ENCODE data around the gene AFAP1L2. TPM values are rescaled to one million over a fixed set of nuclear protein-coding genes. Genes with fewer than 3 reads are reported as not detected.
"Not testable (repeated sequence)": the region's sequence is repeated elsewhere in the genome, so short reads cannot be mapped to it uniquely, and the experiment has no call there.

AFAP1L2 gene
- total RNA-seq, 1 experiment from 2014 or later, result 0.10 TPM

DNA sequence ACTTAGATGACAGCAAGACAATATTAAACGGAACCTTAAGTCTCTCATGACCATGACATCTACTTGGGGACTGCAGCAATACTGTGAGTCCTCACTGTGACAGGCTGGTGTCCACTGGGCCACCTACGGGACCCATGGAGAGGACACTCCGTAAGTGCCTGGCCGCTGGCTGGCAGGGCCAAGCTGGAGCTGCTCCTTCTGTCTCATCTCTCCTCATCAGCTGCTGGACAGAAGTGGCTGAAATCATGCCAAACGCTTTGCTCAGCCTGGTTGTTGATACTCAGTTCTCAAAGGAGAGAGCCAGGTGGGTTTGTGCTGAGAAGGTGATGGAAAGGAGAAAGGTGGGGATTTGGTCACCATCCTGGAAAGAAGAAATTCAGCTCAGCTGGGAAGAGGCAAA lies 33.3 kb downstream of the AFAP1L2 start:
- in situ Hi-C loops (cut with HindIII; ENCODE audit: low sequenced_read_pairs), result no loop called here

GRCh38 chr10:114370199-114370598 lies 34.1 kb downstream of the AFAP1L2 start:
- in situ Hi-C loops (cut with HindIII; ENCODE audit: low sequenced_read_pairs), result no loop called here
- no peak for DNase-seq (ENCODE audit: low spot score)

More for the DNA sequence above, 33.3 kb downstream of the AFAP1L2 start:
- no peak for DNase-seq (ENCODE audit: low spot score)

DNA sequence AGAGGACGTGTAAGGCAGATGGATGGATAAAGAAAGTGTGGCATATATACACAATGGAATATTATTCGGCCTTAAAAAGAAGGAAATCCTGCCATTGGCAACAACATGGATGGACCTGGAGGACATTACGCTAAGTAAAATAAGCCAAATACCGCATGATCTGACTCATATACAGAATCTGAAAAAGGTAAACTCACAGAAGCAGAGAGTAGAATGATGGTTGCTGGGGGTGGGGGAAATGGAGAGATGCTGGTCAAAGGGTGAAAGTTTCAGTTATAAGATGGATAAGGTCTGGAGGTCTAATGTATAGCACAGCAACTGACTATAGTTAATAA lies 36.3 kb downstream of the AFAP1L2 start:
- in situ Hi-C loops (cut with HindIII; ENCODE audit: low sequenced_read_pairs), result no loop called here
- no peak for DNase-seq (ENCODE audit: low spot score)

- no peak for DNase-seq (ENCODE audit: low spot score)
- in situ Hi-C loops (cut with HindIII; ENCODE audit: low sequenced_read_pairs), result no loop called here
Observed at GRCh38 chr10:114367351-114368056, 36.8 kb downstream of the AFAP1L2 start.

DNA sequence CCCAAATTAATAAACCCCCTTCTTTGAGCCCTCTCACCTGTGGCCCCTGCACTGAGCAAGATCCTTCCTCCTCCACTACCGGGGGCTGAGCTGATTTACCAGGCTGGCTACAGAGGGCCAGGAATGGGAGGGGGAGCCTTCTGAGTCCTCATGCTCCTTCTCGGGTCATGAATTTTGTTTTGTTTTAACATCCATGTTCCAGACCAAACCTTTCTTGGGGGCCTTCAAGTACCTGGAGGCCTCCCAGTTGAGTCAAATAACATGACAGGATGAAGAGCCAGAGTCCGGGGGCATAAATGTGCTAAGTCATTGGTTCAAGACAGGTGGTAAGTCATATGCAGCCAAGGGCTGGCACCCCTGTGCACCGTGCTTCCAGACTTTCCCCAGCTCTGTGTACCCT lies 39.6 kb downstream of the AFAP1L2 start:
- DNase-seq (ENCODE audit: low spot score), result no peak
- in situ Hi-C loops (cut with HindIII; ENCODE audit: low sequenced_read_pairs), result no loop called here

GRCh38 chr10:114363745-114364454 lies 40.4 kb downstream of the AFAP1L2 start:
- in situ Hi-C loops (cut with HindIII; ENCODE audit: low sequenced_read_pairs), result no loop called here
- no peak for DNase-seq (ENCODE audit: low spot score)

DNA sequence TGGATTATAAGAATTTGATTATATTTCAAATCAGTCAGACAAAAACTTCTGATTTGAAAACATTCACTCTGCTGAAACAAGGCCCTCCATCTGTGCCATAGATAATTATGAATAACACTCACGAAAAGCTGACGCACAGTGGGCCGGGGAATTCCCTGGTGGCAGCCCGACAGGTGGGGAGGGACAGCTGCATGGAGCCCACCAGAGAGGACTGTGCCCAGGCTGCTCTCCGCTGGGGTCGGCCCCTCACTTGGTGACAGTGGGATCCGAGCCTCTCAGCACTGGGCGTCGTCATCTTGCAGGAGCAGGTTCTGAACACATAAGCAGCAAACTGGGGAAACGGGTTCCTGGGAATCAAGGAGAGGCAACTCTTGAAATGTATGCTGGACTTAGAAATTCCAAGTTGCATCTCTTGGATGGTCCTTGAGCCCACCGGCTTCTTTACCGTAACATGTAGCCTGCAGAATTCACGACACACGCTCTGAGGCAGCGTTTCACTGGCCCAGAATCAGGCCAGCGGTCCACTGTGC lies 41.4 kb downstream of the AFAP1L2 start:
- in situ Hi-C loops (cut with HindIII; ENCODE audit: low sequenced_read_pairs), result no loop called here
- no peak for DNase-seq (ENCODE audit: low spot score)

- DNase-seq (ENCODE audit: low spot score), result peak; percentile 89
- in situ Hi-C loops (cut with HindIII; ENCODE audit: low sequenced_read_pairs), result no loop called here
Observed at GRCh38 chr10:114359953-114360345, 44.4 kb downstream of the AFAP1L2 start.

- in situ Hi-C loops (cut with HindIII; ENCODE audit: low sequenced_read_pairs), result no loop called here
- DNase-seq (ENCODE audit: low spot score), result no peak
Observed at GRCh38 chr10:114359041-114359952, 45.0 kb downstream of the AFAP1L2 start.

DNA sequence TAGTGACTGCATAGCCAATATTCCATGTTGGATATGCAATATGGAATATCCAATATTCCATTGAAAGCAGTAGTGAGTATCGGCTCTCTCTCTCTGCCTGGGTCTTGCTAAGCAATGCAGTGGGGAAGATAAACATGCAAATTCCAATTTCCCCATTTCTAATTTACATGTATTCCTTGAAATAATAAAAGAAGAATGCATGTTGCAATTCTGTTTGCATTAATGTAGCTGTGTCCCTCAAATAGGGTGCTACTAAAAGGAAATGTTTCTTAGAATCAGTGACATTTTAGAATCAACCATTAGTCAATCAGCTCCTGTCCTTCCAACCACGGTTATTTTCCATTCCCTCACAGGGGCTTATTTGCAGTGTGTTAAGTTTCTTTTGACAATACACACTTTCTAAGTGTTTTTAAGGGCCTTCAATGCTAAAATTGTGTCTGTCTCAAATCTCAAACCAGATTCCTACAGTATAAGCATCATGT lies 46.7 kb downstream of the AFAP1L2 start:
- in situ Hi-C loops (cut with HindIII; ENCODE audit: low sequenced_read_pairs), result no loop called here
- no peak for DNase-seq (ENCODE audit: low spot score)

GRCh38 chr10:114356751-114357514 lies 47.4 kb downstream of the AFAP1L2 start:
- no peak for DNase-seq (ENCODE audit: low spot score)
- in situ Hi-C loops (cut with HindIII; ENCODE audit: low sequenced_read_pairs), result no loop called here

- in situ Hi-C loops (cut with HindIII; ENCODE audit: low sequenced_read_pairs), result no loop called here
- no peak for DNase-seq (ENCODE audit: low spot score)
Observed at GRCh38 chr10:114356126-114356525, 48.2 kb downstream of the AFAP1L2 start.

DNA sequence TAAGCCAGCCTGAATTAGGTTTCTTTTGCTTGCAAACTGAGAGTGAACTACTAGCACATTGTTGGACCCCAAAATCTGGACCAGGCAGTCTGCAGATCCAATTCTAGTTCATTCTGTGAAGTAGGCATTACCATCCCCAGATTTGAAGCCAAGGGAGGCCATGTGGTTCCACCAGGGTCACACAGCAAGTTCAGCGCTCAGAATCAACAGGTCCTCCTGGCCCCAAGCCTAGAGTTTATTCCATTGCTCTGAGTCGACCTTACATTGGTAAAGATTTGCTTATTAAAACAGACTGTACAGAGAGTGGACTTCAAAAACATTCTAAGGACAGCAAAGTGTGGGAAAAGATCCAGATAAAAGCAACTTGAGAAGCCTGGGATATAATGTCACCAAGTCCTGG lies 50.9 kb downstream of the AFAP1L2 start:
- in situ Hi-C loops (cut with HindIII; ENCODE audit: low sequenced_read_pairs), result no loop called here
- no peak for DNase-seq (ENCODE audit: low spot score)

DNA sequence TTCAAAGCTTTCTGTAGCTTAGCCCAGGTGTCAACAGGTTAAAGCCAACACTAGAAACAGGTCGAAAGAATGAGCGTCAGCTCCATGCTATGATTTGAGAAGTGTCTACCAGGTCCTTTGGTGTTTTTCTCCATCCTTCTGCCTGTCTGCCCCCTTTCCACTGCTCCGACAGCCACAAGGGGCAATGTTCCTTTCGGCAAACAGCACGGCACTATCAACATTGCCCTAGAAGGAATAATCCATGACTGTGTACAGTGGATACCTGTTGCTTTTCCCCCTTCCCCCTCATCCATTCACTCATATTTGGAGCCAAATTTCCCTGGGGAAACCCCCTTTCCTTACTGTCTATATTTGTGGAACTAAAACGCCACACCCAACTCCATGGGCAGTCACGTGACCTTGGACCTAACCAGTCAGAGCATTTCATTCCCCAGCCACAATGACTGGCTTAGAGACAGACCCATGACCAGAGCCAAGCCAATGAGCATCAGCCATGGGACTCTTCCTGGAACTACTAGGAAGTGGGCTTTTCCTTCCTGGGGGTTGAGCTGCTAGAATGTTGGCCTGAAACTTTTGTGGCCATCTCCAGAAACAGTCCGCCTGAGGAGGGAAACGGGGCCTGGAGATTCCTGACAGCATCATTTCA lies 51.5 kb downstream of the AFAP1L2 start:
- DNase-seq (ENCODE audit: low spot score), result no peak
- in situ Hi-C loops (cut with HindIII; ENCODE audit: low sequenced_read_pairs), result no loop called here

- in situ Hi-C loops (cut with HindIII; ENCODE audit: low sequenced_read_pairs), result no loop called here
- DNase-seq (ENCODE audit: low spot score), result no peak
Observed at GRCh38 chr10:114350751-114351150, 53.6 kb downstream of the AFAP1L2 start.

GRCh38 chr10:114349522-114350215 lies 54.6 kb downstream of the AFAP1L2 start:
- in situ Hi-C loops (cut with HindIII; ENCODE audit: low sequenced_read_pairs), result no loop called here
- DNase-seq (ENCODE audit: low spot score), result no peak

DNA sequence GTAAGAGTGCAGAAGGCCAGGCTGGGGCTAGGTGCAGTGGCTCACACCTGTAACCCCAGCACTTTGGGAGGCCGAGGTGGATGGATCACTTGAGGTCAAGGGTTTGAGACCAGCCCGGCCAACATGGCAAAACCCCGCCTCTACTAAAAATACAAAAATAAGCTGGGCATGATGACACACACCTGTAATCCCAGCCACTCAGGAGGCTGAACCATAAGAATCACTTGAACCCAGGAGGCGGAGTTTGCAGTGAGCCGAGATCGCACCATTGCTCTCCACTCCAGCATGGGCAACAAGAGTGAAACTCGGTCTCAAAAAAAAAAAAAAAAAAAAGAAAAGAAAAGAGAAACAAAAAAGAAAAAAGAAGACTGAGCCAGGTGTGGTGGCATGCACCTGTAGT lies 55.2 kb downstream of the AFAP1L2 start:
- in situ Hi-C loops (cut with HindIII; ENCODE audit: low sequenced_read_pairs); DNase-seq (ENCODE audit: low spot score): not testable (repeated sequence)

GRCh38 chr10:114347791-114348190 lies 56.5 kb downstream of the AFAP1L2 start:
- in situ Hi-C loops (cut with HindIII; ENCODE audit: low sequenced_read_pairs), result no loop called here
- DNase-seq (ENCODE audit: low spot score), result no peak

All from G401 (cell line).